HepG2 (cell line): Measurements from ENCODE around the gene RHBDL1. TPM values are rescaled to one million over a fixed set of nuclear protein-coding genes. Genes with fewer than 3 reads are reported as not detected.

Experiments
- AGO1 ChIP-seq: fragments of 200-400 bp; formaldehyde crosslinking; IDR thresholded peaks from 2 replicates; pipeline ENCODE4 v1.6.1; 2017; ENCODE audit warnings: mild to moderate bottlenecking, low read depth, low read length, moderate library complexity; ENCODE audit not compliant: poor library complexity, severe bottlenecking
- ARHGAP35 ChIP-seq: sonication (generic); formaldehyde crosslinking; IDR thresholded peaks from 2 replicates; pipeline ENCODE4 v1.9.0; 2022; ENCODE audit warnings: mild to moderate bottlenecking, inconsistent platforms, moderate library complexity, missing genetic modification reagents, borderline replicate concordance
- BRD4 ChIP-seq: sonication (generic); formaldehyde crosslinking; IDR thresholded peaks from 2 replicates; pipeline ENCODE4 v1.4.0; 2020; ENCODE audit warnings: missing genetic modification reagents
- CHD2 ChIP-seq: IDR thresholded peaks from 2 replicates; pipeline ENCODE4 v1.6.1; 2011; ENCODE audit warnings: low read depth, low read length, improper control_type of control experiment
- HMGA1 ChIP-seq: sonication (generic); formaldehyde crosslinking; conservative IDR thresholded peaks from 2 replicates; pipeline ENCODE4 v1.4.0; 2020; ENCODE audit warnings: missing genetic modification reagents
- KAT2B ChIP-seq: fragments of 150-350 bp; IDR thresholded peaks from 2 replicates; pipeline ENCODE4 v1.6.1; 2014; ENCODE audit warnings: low read depth, low read length, borderline replicate concordance
- NPAS2 ChIP-seq: sonication (generic); formaldehyde crosslinking; IDR thresholded peaks from 2 replicates; pipeline ENCODE4 v1.8.0; 2022; ENCODE audit warnings: mild to moderate bottlenecking, missing genetic modification reagents, borderline replicate concordance
- SIX4 ChIP-seq: sonication (generic); formaldehyde crosslinking; IDR thresholded peaks from 2 replicates; pipeline ENCODE4 v1.4.0; 2020; ENCODE audit warnings: missing genetic modification reagents
- TSC22D2 ChIP-seq: sonication (generic); formaldehyde crosslinking; IDR thresholded peaks from 2 replicates; pipeline ENCODE4 v1.5.1; 2020; ENCODE audit warnings: missing genetic modification reagents, mild to moderate bottlenecking, borderline replicate concordance
- ZFP36 ChIP-seq: fragments of 150-350 bp; IDR thresholded peaks from 2 replicates; pipeline ENCODE4 v1.6.1; 2018; ENCODE audit warnings: borderline replicate concordance, low read length, low read depth; ENCODE audit not compliant: partially characterized antibody
- ZNF549 ChIP-seq: sonication (generic); formaldehyde crosslinking; IDR thresholded peaks from 2 replicates; pipeline ENCODE4 v1.5.0; 2020; ENCODE audit warnings: missing genetic modification reagents
- ZNF563 ChIP-seq: sonication (generic); formaldehyde crosslinking; IDR thresholded peaks from 2 replicates; pipeline ENCODE4 v1.8.0; 2022; ENCODE audit warnings: mild to moderate bottlenecking, moderate library complexity, missing genetic modification reagents
- ZNF567 ChIP-seq: sonication (generic); formaldehyde crosslinking; IDR thresholded peaks from 2 replicates; pipeline ENCODE4 v1.8.1; 2023; ENCODE audit warnings: mild to moderate bottlenecking, missing genetic modification reagents, borderline replicate concordance
- ZNF619 ChIP-seq: sonication (generic); formaldehyde crosslinking; IDR thresholded peaks from 2 replicates; pipeline ENCODE4 v1.4.0; 2020; ENCODE audit warnings: mild to moderate bottlenecking, missing genetic modification reagents
- ZNF839 ChIP-seq: sonication (generic); formaldehyde crosslinking; IDR thresholded peaks from 2 replicates; pipeline ENCODE4 v1.4.0; 2020; ENCODE audit warnings: missing genetic modification reagents, mild to moderate bottlenecking, borderline replicate concordance
- ZSCAN22 ChIP-seq: sonication (generic); formaldehyde crosslinking; IDR thresholded peaks from 2 replicates; pipeline ENCODE4 v1.4.0; 2020; ENCODE audit warnings: mild to moderate bottlenecking, missing genetic modification reagents
- polyA plus RNA-seq, 8 experiments: library from polyadenylated mRNA; depleted of rRNA in 3 of 8; stranded (reverse) in 7 of 8; unstranded in 1 of 8; fragments of >200 nt; fragmentation: Illumina TruSeq in 4 of 8; extraction: Trizol in 4 of 8; gene quantifications; 2 replicates each; pipeline versions ENCODE4 v1.2.1 to v1.2.3, GENCODE V29; 2011 to 2016; ENCODE audit warnings: low read depth in 4 of 8, missing spikeins in 1 of 8, mixed read lengths in 1 of 8; ENCODE audit not compliant: insufficient read depth in 1 of 8
- total RNA-seq, 5 experiments: library from RNA; depleted of rRNA; stranded (reverse); fragments of >200 nt; fragmentation: Illumina TruSeq; extraction: Trizol; gene quantifications; 2 replicates each; pipeline ENCODE4 v1.2.3, GENCODE V29; 2016; ENCODE audit warnings: low read depth in 1 of 5
- TF ChIP-seq, protein P1 (sequence below): sonication (generic); formaldehyde crosslinking; IDR thresholded peaks from 2 replicates; pipeline ENCODE4 v1.4.0; 2020; ENCODE audit warnings: mild to moderate bottlenecking, missing genetic modification reagents
- TF ChIP-seq, protein P2 (sequence below): conservative IDR thresholded peaks from 2 replicates; pipeline ENCODE4 v1.6.1; 2018; ENCODE audit warnings: missing genetic modification reagents
- TF ChIP-seq, protein P3 (sequence below): fragments of 450-650 bp; IDR thresholded peaks from 2 replicates; pipeline ENCODE4 v1.6.1; 2017
- TF ChIP-seq, protein P4 (sequence below): sonication (generic); formaldehyde crosslinking; IDR thresholded peaks from 2 replicates; pipeline ENCODE4 v1.4.0; 2020; ENCODE audit warnings: missing genetic modification reagents
- TF ChIP-seq, protein P5 (sequence below): sonication (generic); formaldehyde crosslinking; IDR thresholded peaks from 2 replicates; pipeline ENCODE4 v1.8.0; 2023; ENCODE audit warnings: mild to moderate bottlenecking, missing genetic modification reagents
- TF ChIP-seq, protein P6 (sequence below): sonication (generic); formaldehyde crosslinking; conservative IDR thresholded peaks from 2 replicates; pipeline ENCODE4 v1.4.0; 2020; ENCODE audit warnings: missing genetic modification reagents

Gene RHBDL1
- total and polyA plus RNA-seq, 2 of the 13 experiments (the other 11 are each of a cell fraction or from before 2014, with no cell fraction given): 1.8 to 3.8 TPM

DNA sequence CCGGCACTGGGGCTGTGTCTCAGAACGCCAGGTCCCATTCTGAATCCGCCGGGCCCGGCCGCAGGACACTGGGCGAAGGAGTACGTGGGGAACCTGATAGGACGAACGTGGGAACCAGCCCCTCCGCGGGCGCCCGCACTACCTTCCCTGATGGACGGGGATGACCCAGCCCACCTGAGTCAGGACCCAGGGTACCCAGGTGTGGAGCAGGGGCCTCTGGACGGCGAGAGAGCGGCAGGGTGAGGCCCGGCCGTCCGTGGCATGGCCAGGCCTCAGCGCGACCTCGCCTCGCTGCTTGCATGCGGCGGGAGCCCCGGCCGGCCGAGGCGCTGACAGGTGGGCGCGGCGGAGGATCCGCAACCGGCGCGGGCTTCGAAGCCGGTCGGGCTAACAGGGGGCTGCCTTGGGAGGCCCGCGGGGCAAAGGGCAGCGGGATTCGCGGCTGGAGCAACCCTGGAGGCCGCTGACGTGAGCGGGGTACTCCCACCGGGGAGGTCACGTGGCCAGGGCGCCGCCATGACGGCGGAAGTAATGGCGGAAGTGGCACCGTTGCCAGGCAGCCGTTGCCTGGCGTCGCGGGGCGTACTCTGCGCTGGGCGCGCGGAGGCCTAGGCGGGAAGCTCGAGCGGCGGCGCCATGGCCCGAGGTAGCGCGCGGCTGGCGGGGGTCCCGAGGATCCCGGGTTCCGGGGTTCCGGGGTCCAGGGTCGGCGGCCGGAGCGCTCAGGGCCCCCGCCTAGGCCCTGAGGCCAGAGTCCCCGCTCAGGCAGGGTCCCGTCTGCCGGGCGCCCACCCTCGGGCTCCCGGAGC is 26.5 kb upstream of the RHBDL1 start, which contains the start of gene WDR90 (continued):
- TF ChIP-seq, protein P1, sequence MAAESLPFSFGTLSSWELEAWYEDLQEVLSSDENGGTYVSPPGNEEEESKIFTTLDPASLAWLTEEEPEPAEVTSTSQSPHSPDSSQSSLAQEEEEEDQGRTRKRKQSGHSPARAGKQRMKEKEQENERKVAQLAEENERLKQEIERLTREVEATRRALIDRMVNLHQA (CRISPR knock-in tag): no peak
- TF ChIP-seq BRD4 (peak; percentile 83; the same call in 1 of the 2 replicates), AGO1 (peak; percentile 97), CHD2 (peak; percentile 69), ARHGAP35 (CRISPR knock-in tag) (peak; percentile 75; the same call in 1 of the 2 replicates), HMGA1 (CRISPR knock-in tag) (no peak), ZNF563 (peak; percentile 91), ZNF839 (no peak), ZSCAN22 (CRISPR knock-in tag) (no peak), ZNF619 (peak; percentile 44; the same call in 1 of the 2 replicates), ZNF567 (CRISPR knock-in tag) (peak; percentile 90; the same call in 1 of the 2 replicates), ZFP36 (no peak), KAT2B (no peak), NPAS2 (no peak), TSC22D2 (CRISPR knock-in tag) (peak; percentile 87), ZNF549 (CRISPR knock-in tag) (peak; percentile 61; the same call in 1 of the 2 replicates), SIX4 (peak; percentile 49; the same call in 1 of the 2 replicates)
- TF ChIP-seq, protein P2, sequence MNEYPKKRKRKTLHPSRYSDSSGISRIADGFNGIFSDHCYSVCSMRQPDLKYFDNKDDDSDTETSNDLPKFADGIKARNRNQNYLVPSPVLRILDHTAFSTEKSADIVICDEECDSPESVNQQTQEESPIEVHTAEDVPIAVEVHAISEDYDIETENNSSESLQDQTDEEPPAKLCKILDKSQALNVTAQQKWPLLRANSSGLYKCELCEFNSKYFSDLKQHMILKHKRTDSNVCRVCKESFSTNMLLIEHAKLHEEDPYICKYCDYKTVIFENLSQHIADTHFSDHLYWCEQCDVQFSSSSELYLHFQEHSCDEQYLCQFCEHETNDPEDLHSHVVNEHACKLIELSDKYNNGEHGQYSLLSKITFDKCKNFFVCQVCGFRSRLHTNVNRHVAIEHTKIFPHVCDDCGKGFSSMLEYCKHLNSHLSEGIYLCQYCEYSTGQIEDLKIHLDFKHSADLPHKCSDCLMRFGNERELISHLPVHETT (CRISPR knock-in tag): peak; percentile 90
- TF ChIP-seq, protein P3, sequence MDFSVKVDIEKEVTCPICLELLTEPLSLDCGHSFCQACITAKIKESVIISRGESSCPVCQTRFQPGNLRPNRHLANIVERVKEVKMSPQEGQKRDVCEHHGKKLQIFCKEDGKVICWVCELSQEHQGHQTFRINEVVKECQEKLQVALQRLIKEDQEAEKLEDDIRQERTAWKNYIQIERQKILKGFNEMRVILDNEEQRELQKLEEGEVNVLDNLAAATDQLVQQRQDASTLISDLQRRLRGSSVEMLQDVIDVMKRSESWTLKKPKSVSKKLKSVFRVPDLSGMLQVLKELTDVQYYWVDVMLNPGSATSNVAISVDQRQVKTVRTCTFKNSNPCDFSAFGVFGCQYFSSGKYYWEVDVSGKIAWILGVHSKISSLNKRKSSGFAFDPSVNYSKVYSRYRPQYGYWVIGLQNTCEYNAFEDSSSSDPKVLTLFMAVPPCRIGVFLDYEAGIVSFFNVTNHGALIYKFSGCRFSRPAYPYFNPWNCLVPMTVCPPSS: no peak
- TF ChIP-seq, protein P4, sequence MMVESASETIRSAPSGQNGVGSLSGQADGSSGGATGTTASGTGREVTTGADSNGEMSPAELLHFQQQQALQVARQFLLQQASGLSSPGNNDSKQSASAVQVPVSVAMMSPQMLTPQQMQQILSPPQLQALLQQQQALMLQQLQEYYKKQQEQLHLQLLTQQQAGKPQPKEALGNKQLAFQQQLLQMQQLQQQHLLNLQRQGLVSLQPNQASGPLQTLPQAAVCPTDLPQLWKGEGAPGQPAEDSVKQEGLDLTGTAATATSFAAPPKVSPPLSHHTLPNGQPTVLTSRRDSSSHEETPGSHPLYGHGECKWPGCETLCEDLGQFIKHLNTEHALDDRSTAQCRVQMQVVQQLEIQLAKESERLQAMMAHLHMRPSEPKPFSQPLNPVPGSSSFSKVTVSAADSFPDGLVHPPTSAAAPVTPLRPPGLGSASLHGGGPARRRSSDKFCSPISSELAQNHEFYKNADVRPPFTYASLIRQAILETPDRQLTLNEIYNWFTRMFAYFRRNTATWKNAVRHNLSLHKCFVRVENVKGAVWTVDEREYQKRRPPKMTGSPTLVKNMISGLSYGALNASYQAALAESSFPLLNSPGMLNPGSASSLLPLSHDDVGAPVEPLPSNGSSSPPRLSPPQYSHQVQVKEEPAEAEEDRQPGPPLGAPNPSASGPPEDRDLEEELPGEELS (CRISPR knock-in tag): no peak
- TF ChIP-seq, protein P5, sequence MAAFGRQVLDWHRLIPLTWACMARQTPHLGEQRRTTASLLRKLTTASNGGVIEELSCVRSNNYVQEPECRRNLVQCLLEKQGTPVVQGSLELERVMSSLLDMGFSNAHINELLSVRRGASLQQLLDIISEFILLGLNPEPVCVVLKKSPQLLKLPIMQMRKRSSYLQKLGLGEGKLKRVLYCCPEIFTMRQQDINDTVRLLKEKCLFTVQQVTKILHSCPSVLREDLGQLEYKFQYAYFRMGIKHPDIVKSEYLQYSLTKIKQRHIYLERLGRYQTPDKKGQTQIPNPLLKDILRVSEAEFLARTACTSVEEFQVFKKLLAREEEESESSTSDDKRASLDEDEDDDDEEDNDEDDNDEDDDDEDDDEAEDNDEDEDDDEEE (CRISPR knock-in tag): 0 out of 2 replicates have a peak, but pooled peaks have one; percentile 58
- TF ChIP-seq, protein P6, sequence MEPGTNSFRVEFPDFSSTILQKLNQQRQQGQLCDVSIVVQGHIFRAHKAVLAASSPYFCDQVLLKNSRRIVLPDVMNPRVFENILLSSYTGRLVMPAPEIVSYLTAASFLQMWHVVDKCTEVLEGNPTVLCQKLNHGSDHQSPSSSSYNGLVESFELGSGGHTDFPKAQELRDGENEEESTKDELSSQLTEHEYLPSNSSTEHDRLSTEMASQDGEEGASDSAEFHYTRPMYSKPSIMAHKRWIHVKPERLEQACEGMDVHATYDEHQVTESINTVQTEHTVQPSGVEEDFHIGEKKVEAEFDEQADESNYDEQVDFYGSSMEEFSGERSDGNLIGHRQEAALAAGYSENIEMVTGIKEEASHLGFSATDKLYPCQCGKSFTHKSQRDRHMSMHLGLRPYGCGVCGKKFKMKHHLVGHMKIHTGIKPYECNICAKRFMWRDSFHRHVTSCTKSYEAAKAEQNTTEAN (CRISPR knock-in tag): peak; percentile 57; the same call in 1 of the 2 replicates
